Measurements from ENCODE around the gene ZNF451.
A peak's percentile ranks its signal among the peaks of the same experiment; 100 is the strongest.

Gene ZNF451

DNA sequence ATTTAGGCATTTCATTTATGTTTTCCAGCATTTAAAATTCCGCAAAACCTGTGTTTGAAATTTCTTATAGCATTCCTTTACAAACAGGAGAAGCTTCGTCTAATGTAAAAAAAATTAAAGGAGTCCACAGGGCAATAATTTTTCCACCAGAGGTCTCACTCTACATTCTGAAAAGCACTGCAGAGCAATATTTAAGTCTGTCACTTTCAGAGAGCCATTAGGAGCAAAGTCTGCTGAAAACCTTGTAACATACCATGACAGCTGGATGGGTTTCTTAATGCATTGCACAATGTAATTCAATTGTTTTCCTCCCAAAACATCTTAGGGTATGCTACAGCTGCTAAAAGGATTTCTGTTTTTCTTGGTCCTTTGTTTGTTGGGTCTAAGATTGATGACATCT is 100.2 kb downstream of the ZNF451 start:
- peaks cover 51% of the 10 kb centered on the region; the same call in 1 of the 2 replicates for H3K36me3 ChIP-seq (ENCODE audit: insufficient read depth, low read length)
- no peak overlapping the region for H2AFZ ChIP-seq (ENCODE audit: low read length)
- no peak overlapping the region for H3K4me3 ChIP-seq (ENCODE audit: low read length, poor library complexity, severe bottlenecking)
- no peaks in the 10 kb centered on the region for H3K27me3 ChIP-seq (ENCODE audit: insufficient read depth, low read length, poor library complexity, severe bottlenecking)
- H3K4me1 ChIP-seq (ENCODE audit: insufficient read depth, low read length, poor library complexity, severe bottlenecking) = no peaks in the 10 kb centered on the region
- H3K4me2 ChIP-seq (ENCODE audit: low read depth, low read length, poor library complexity, severe bottlenecking) = no peak overlapping the region
- 0 out of 2 replicates have a peak, but pooled peaks cover 5% of the 10 kb centered on the region for H3K79me2 ChIP-seq (ENCODE audit: insufficient read depth, low read length)
- H3K9ac ChIP-seq (ENCODE audit: low read depth, low read length, poor library complexity, severe bottlenecking) = no peak overlapping the region
- H3K9me3 ChIP-seq (ENCODE audit: insufficient read depth, low read depth, low read length) = no peaks in the 10 kb centered on the region
- H3K9me2 ChIP-seq (replicated peaks; ENCODE audit: low read depth, low read length) = no peaks in the 10 kb centered on the region
- no peaks in the 10 kb centered on the region for H3F3A ChIP-seq (ENCODE audit: low read depth)
- H4K20me1 ChIP-seq (ENCODE audit: insufficient read depth, low read length, poor library complexity, severe bottlenecking) = no peaks in the 10 kb centered on the region
- TF ChIP-seq, protein P1, sequence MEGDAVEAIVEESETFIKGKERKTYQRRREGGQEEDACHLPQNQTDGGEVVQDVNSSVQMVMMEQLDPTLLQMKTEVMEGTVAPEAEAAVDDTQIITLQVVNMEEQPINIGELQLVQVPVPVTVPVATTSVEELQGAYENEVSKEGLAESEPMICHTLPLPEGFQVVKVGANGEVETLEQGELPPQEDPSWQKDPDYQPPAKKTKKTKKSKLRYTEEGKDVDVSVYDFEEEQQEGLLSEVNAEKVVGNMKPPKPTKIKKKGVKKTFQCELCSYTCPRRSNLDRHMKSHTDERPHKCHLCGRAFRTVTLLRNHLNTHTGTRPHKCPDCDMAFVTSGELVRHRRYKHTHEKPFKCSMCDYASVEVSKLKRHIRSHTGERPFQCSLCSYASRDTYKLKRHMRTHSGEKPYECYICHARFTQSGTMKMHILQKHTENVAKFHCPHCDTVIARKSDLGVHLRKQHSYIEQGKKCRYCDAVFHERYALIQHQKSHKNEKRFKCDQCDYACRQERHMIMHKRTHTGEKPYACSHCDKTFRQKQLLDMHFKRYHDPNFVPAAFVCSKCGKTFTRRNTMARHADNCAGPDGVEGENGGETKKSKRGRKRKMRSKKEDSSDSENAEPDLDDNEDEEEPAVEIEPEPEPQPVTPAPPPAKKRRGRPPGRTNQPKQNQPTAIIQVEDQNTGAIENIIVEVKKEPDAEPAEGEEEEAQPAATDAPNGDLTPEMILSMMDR (conservative IDR thresholded peaks at IDR 0.05; ENCODE audit: low read length) = peak; percentile 62
- no peak for TF ChIP-seq EZH2phosphoT487 (IDR thresholded peaks at IDR 0.05; ENCODE audit: borderline replicate concordance)

DNA sequence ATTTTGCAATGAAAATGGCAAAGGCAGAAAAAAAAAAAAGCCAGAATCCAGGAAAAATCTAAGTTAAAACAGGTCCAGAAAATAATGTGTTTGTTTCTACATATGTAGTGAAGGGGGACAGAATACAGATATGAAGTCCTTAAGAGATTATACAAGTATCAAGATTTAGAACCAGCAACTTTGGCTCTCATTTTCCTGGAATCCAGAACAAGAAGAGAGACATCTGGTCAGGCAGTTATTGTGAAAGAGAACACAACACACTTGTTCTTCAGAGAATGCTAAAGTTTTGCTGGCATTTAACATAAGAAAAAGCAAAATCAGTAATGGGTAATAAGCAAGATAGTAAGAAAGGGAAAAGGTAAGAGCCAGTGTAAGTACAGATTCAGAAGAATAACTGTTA is 103.2 kb downstream of the ZNF451 start:
- Histone ChIP-seq H3K4me2 (ENCODE audit: low read depth, low read length, poor library complexity, severe bottlenecking) (no peak overlapping the region), H4K20me1 (ENCODE audit: insufficient read depth, low read length, poor library complexity, severe bottlenecking) (no peaks in the 10 kb centered on the region), H3K4me1 (ENCODE audit: insufficient read depth, low read length, poor library complexity, severe bottlenecking) (no peaks in the 10 kb centered on the region), H3K9ac (ENCODE audit: low read depth, low read length, poor library complexity, severe bottlenecking) (no peak overlapping the region), H3K9me2 (replicated peaks; ENCODE audit: low read depth, low read length) (no peaks in the 10 kb centered on the region), H2AFZ (ENCODE audit: low read length) (no peak overlapping the region), H3K36me3 (ENCODE audit: insufficient read depth, low read length) (peaks cover 38% of the 10 kb centered on the region; the same call in 1 of the 2 replicates), H3K27me3 (ENCODE audit: insufficient read depth, low read length, poor library complexity, severe bottlenecking) (no peaks in the 10 kb centered on the region), H3K9me3 (ENCODE audit: insufficient read depth, low read depth, low read length) (no peaks in the 10 kb centered on the region), H3K4me3 (ENCODE audit: low read length, poor library complexity, severe bottlenecking) (no peak overlapping the region), H3F3A (ENCODE audit: low read depth) (no peaks in the 10 kb centered on the region), H3K79me2 (ENCODE audit: insufficient read depth, low read length) (no peaks in the 10 kb centered on the region)
- TF ChIP-seq EZH2phosphoT487 (IDR thresholded peaks at IDR 0.05; ENCODE audit: borderline replicate concordance) = no peak
- TF ChIP-seq, protein P1 (conservative IDR thresholded peaks at IDR 0.05; ENCODE audit: low read length) = no peak

DNA sequence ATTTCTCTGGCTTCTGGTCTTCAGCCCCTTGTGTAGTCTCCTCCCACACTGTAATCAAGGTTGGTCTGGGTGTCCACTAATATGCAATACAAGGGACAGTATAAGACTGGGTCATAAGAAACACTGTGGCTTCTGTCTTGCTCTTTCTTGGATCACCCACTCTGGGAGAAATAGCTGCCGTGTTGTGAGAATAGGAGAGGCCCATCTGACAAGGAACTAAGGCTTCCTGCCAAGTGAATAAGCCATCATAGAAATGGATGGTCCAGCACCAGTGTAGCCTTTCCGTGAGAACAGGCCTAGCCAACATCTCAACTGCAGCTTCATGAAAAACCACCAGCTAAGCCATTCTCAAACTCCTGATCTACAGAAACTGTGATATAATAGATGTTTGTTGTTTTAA is 105.5 kb downstream of the ZNF451 start:
- Histone ChIP-seq H3K4me2 (ENCODE audit: low read depth, low read length, poor library complexity, severe bottlenecking) (no peak overlapping the region), H3K4me3 (ENCODE audit: low read length, poor library complexity, severe bottlenecking) (no peak overlapping the region), H3K36me3 (ENCODE audit: insufficient read depth, low read length) (peaks cover 24% of the 10 kb centered on the region; the same call in 1 of the 2 replicates), H2AFZ (ENCODE audit: low read length) (no peak overlapping the region), H4K20me1 (ENCODE audit: insufficient read depth, low read length, poor library complexity, severe bottlenecking) (no peaks in the 10 kb centered on the region), H3K4me1 (ENCODE audit: insufficient read depth, low read length, poor library complexity, severe bottlenecking) (no peaks in the 10 kb centered on the region), H3K9ac (ENCODE audit: low read depth, low read length, poor library complexity, severe bottlenecking) (no peak overlapping the region), H3K9me3 (ENCODE audit: insufficient read depth, low read depth, low read length) (no peaks in the 10 kb centered on the region), H3F3A (ENCODE audit: low read depth) (no peaks in the 10 kb centered on the region), H3K79me2 (ENCODE audit: insufficient read depth, low read length) (no peaks in the 10 kb centered on the region), H3K9me2 (replicated peaks; ENCODE audit: low read depth, low read length) (no peaks in the 10 kb centered on the region), H3K27me3 (ENCODE audit: insufficient read depth, low read length, poor library complexity, severe bottlenecking) (no peaks in the 10 kb centered on the region)
- TF ChIP-seq, protein P1 (conservative IDR thresholded peaks at IDR 0.05; ENCODE audit: low read length) = no peak
- TF ChIP-seq EZH2phosphoT487 (IDR thresholded peaks at IDR 0.05; ENCODE audit: borderline replicate concordance) = no peak
